T47D (cell line): Measurements from ENCODE around the gene AHRR.

Source experiments
- DNase-seq, 2 experiments: peaks; one replicate each; pipeline versions ENCODE4 v3.0.0 to v3.0.0-alpha.2; 2011 to 2012; ENCODE audit warnings: low read depth in 1 of 2, low spot score in 1 of 2
- JUND ChIP-seq: IDR thresholded peaks from 2 replicates; pipeline ENCODE4 v1.6.1; 2012; ENCODE audit warnings: low read depth
- in situ Hi-C: cut with HindIII; loops from 2 replicates; pipeline ENCODE4 v1.10.0; 2016; ENCODE audit warnings: low sequenced_read_pairs, low pct_unique_long_range_greater_than_20kb

Gene AHRR

GRCh38 chr5:440401-441201 is 119.1 kb downstream of the AHRR start:
- in situ Hi-C loops: no loop called here
- DNase-seq: no peak

GRCh38 chr5:441996-442334 is 120.5 kb downstream of the AHRR start:
- in situ Hi-C loops: no loop called here
- DNase-seq: no peak
- TF ChIP-seq JUND: no peak

More at GRCh38 chr5:440401-441201, 119.1 kb downstream of the AHRR start:
- TF ChIP-seq JUND: no peak

- DNase-seq: peak; percentile 89 to 99
- TF ChIP-seq JUND: no peak
- in situ Hi-C loops: no loop called here
Observed at GRCh38 chr5:442335-443238, 121.1 kb downstream of the AHRR start, which contains the start of gene EXOC3. TSS of gene EXOC3 (plus strand) at chr5:443176. CDS start at chr5:446206, 3,030 bp downstream.

- peak; percentile 55 to 63 for DNase-seq
- no peak for TF ChIP-seq JUND
Observed at GRCh38 chr5:443239-444151, 122.0 kb downstream of the AHRR start.

GRCh38 chr5:444226-444625 is 122.7 kb downstream of the AHRR start:
- no peak for TF ChIP-seq JUND
- in situ Hi-C loops: no loop called here
- no peak for DNase-seq

More at GRCh38 chr5:443239-444151, 122.0 kb downstream of the AHRR start:
- in situ Hi-C loops: no loop called here

- in situ Hi-C loops: no loop called here
- DNase-seq: no peak
- no peak for TF ChIP-seq JUND
Observed at GRCh38 chr5:445591-445990, 124.1 kb downstream of the AHRR start.

- DNase-seq: peak in 1 of 2 experiments; percentile 53
- in situ Hi-C loops: no loop called here
- TF ChIP-seq JUND: no peak
Observed at GRCh38 chr5:446066-446882, 124.8 kb downstream of the AHRR start.

- no peak for TF ChIP-seq JUND
- in situ Hi-C loops: no loop called here
Observed at GRCh38 chr5:446883-447263, 125.4 kb downstream of the AHRR start.

GRCh38 chr5:447501-447900 is 126.0 kb downstream of the AHRR start:
- in situ Hi-C loops: no loop called here
- no peak for DNase-seq
- TF ChIP-seq JUND: no peak

More at GRCh38 chr5:446883-447263, 125.4 kb downstream of the AHRR start:
- DNase-seq: peak; percentile 81 to 90

- in situ Hi-C loops: no loop called here
- DNase-seq: no peak
- TF ChIP-seq JUND: no peak
Observed at GRCh38 chr5:448061-448765, 126.7 kb downstream of the AHRR start.

- no peak for TF ChIP-seq JUND
- DNase-seq: no peak
- in situ Hi-C loops: no loop called here
Observed at GRCh38 chr5:448766-449090, 127.2 kb downstream of the AHRR start.
